HG02623 (cell line): ENCODE data around the gene MUC12.
"Not testable (repeated sequence)": the region's sequence is repeated elsewhere in the genome, so short reads cannot be mapped to it uniquely, and the experiment has no call there.

Source experiments
- ATAC-seq: cut with Tn5 transposase; IDR thresholded peaks from one replicate; pipeline ENCODE4 v1.9.1; 2021; ENCODE audit warnings: moderate library complexity; ENCODE audit not compliant: unreplicated experiment

Gene MUC12

GRCh38 chr7:100969066-100969615 lies at the start of gene MUC12:
Gene MUC12 (plus strand): TSS chr7:100969565. CDS start chr7:100969623, 58 bp downstream.
- no peak for ATAC-seq

- ATAC-seq, result not testable (repeated sequence)
Observed at GRCh38 chr7:100919779-100920437, 49.5 kb upstream of the MUC12 start.

GRCh38 chr7:100921039-100921438 lies 48.3 kb upstream of the MUC12 start:
- no peak for ATAC-seq

GRCh38 chr7:100923616-100924015 lies 45.7 kb upstream of the MUC12 start:
- ATAC-seq, result not testable (repeated sequence)

GRCh38 chr7:100929808-100930174 lies 39.6 kb upstream of the MUC12 start:
- no peak for ATAC-seq

- ATAC-seq, result no peak
Observed at GRCh38 chr7:100933734-100934133, 35.6 kb upstream of the MUC12 start.

GRCh38 chr7:100935381-100935780 lies 34.0 kb upstream of the MUC12 start:
- ATAC-seq, result not testable (repeated sequence)

GRCh38 chr7:100936167-100936566 lies 33.2 kb upstream of the MUC12 start:
- not testable (repeated sequence) for ATAC-seq

GRCh38 chr7:100942045-100942774 lies 27.2 kb upstream of the MUC12 start:
- ATAC-seq, result no peak

- no peak for ATAC-seq
Observed at GRCh38 chr7:100943693-100944092, 25.7 kb upstream of the MUC12 start.

- ATAC-seq, result no peak
Observed at GRCh38 chr7:100944138-100944537, 25.2 kb upstream of the MUC12 start.

GRCh38 chr7:100946111-100946510 lies 23.3 kb upstream of the MUC12 start:
- ATAC-seq, result no peak

GRCh38 chr7:100946766-100947365 lies 22.5 kb upstream of the MUC12 start:
- ATAC-seq, result no peak

GRCh38 chr7:100947792-100948191 lies 21.6 kb upstream of the MUC12 start:
- no peak for ATAC-seq

- ATAC-seq, result no peak
Observed at GRCh38 chr7:100949227-100949932, 20.0 kb upstream of the MUC12 start, which contains the start of gene MUC3A. Gene MUC3A (plus strand): TSS chr7:100949534. CDS start chr7:100949625, 91 bp downstream.

GRCh38 chr7:100949933-100950443 lies 19.4 kb upstream of the MUC12 start:
- no peak for ATAC-seq

GRCh38 chr7:100951172-100951571 lies 18.2 kb upstream of the MUC12 start:
- no peak for ATAC-seq

GRCh38 chr7:100951888-100952560 lies 17.3 kb upstream of the MUC12 start:
- no peak for ATAC-seq

GRCh38 chr7:100952641-100953040 lies 16.7 kb upstream of the MUC12 start:
- ATAC-seq, result no peak

GRCh38 chr7:100957832-100958421 lies 11.4 kb upstream of the MUC12 start:
- no peak for ATAC-seq
